ENCODE measurements around the gene ETS1.
"Not testable (repeated sequence)": the region's sequence is repeated elsewhere in the genome, so short reads cannot be mapped to it uniquely, and the experiment has no call there.

The ETS1 gene

GRCh38 chr11:128457874-128458273, 129.5 kb downstream of the ETS1 start:
- DNase-seq, result no peak

- no peak for DNase-seq
These were observed 130.6 kb downstream of the ETS1 start for GRCh38 chr11:128456566-128457268.

- no peak for DNase-seq
These were observed 131.6 kb downstream of the ETS1 start for GRCh38 chr11:128455766-128456165.

- DNase-seq, result no peak
These were observed 133.7 kb downstream of the ETS1 start for GRCh38 chr11:128453444-128454336.

- DNase-seq, result no peak
These were observed 135.5 kb downstream of the ETS1 start for GRCh38 chr11:128451652-128452470.

- no peak for DNase-seq
These were observed 136.3 kb downstream of the ETS1 start for GRCh38 chr11:128450882-128451651.

GRCh38 chr11:128450425-128450824, 136.9 kb downstream of the ETS1 start:
- not testable (repeated sequence) for DNase-seq

GRCh38 chr11:128448981-128449713, 138.2 kb downstream of the ETS1 start:
- no peak for DNase-seq

- DNase-seq, result no peak
These were observed 139.0 kb downstream of the ETS1 start for GRCh38 chr11:128448200-128448886.

- no peak for DNase-seq
These were observed 140.1 kb downstream of the ETS1 start for GRCh38 chr11:128447233-128447632.

- not testable (repeated sequence) for DNase-seq
These were observed 141.4 kb downstream of the ETS1 start for GRCh38 chr11:128445921-128446320.

- no peak for DNase-seq
These were observed 150.2 kb downstream of the ETS1 start for GRCh38 chr11:128437136-128437535.

GRCh38 chr11:128434818-128435217, 152.5 kb downstream of the ETS1 start:
- no peak for DNase-seq

- no peak for DNase-seq
These were observed 152.9 kb downstream of the ETS1 start for GRCh38 chr11:128434411-128434810.

GRCh38 chr11:128432926-128433325, 154.4 kb downstream of the ETS1 start:
- no peak for DNase-seq

GRCh38 chr11:128431931-128432330, 155.4 kb downstream of the ETS1 start:
- DNase-seq, result no peak

GRCh38 chr11:128428935-128429334, 158.4 kb downstream of the ETS1 start:
- no peak for DNase-seq

- no peak for DNase-seq
These were observed 162.5 kb downstream of the ETS1 start for GRCh38 chr11:128424851-128425285.

- no peak for DNase-seq
These were observed 163.1 kb downstream of the ETS1 start for GRCh38 chr11:128424271-128424711.

GRCh38 chr11:128422576-128423370, 164.6 kb downstream of the ETS1 start:
- peak; percentile 93 for DNase-seq

All from stimulated activated CD4-positive, alpha-beta T cell treated with anti-CD3 and anti-CD28 coated beads, Interleukin-4, amount 100 ng/mL, for 24 hours (primary cell).